CD14-positive monocyte (primary cell): ENCODE results near the gene SMIM20. TPM values are rescaled to one million over a fixed set of nuclear protein-coding genes. Genes with fewer than 3 reads are reported as not detected.
"Not testable (repeated sequence)": the region's sequence is repeated elsewhere in the genome, so short reads cannot be mapped to it uniquely, and the experiment has no call there.

Experiments used
- DNase-seq, 3 donors: peaks; one replicate each; pipeline ENCODE4 v3.0.0-alpha.2; 2011 to 2022
- H2AFZ ChIP-seq: 2 replicates; pipeline ENCODE4 v1.6.0; 2012; ENCODE audit warnings: mild to moderate bottlenecking, low read depth, low read length, inconsistent platforms; ENCODE audit not compliant: insufficient read depth, poor library complexity, severe bottlenecking
- H3K27ac ChIP-seq, 2 donors: 1 replicate in 1 of 2; 2 replicates in 1 of 2; pipeline ENCODE4 v1.5.1; 2012 to 2013; ENCODE audit warnings: low read length in 2 of 2, control low read depth in 1 of 2, inconsistent platforms in 1 of 2, low read depth in 1 of 2, mild to moderate bottlenecking in 1 of 2
- H3K27me3 ChIP-seq, 2 donors: one replicate each; pipeline versions ENCODE4 v1.6.0 to v1.6.1; 2011 to 2013; ENCODE audit warnings: low read length in 2 of 2; ENCODE audit not compliant: control insufficient read depth in 2 of 2, insufficient read depth in 2 of 2
- H3K36me3 ChIP-seq, 2 donors: replicated peaks in 1 of 2; 1 replicate in 1 of 2; 2 replicates in 1 of 2; pipeline versions ENCODE4 v1.5.1 to v1.6.1; 2012 to 2013; ENCODE audit warnings: low read length in 2 of 2, control low read depth in 1 of 2, inconsistent platforms in 1 of 2, mild to moderate bottlenecking in 1 of 2; ENCODE audit not compliant: insufficient read depth in 2 of 2, control insufficient read depth in 1 of 2
- H3K4me1 ChIP-seq, 2 donors: 1 replicate in 1 of 2; 2 replicates in 1 of 2; pipeline versions ENCODE4 v1.5.1 to v1.6.1; 2012 to 2013; ENCODE audit warnings: low read length in 2 of 2, control low read depth in 1 of 2, inconsistent platforms in 1 of 2, mild to moderate bottlenecking in 1 of 2, moderate library complexity in 1 of 2; ENCODE audit not compliant: insufficient read depth in 2 of 2, control insufficient read depth in 1 of 2
- H3K4me2 ChIP-seq: replicated peaks from 2 replicates; pipeline ENCODE3; 2012; ENCODE audit warnings: low read length, moderate library complexity, mild to moderate bottlenecking; ENCODE audit not compliant: poor library complexity, severe bottlenecking; ENCODE audit errors: extremely low read depth
- H3K4me3 ChIP-seq, 3 experiments: fragments of 200-600 bp in 1 of 3; sonication (generic) in 1 of 3; replicated peaks in 1 of 3; 1 replicate in 2 of 3; 2 replicates in 1 of 3; pipeline ENCODE4 v1.5.1; 2011 to 2013; ENCODE audit warnings: low read length in 3 of 3, mild to moderate bottlenecking in 3 of 3, control low read depth in 2 of 3, low read depth in 2 of 3, inconsistent platforms in 1 of 3, moderate library complexity in 1 of 3
- H3K79me2 ChIP-seq: 2 replicates; pipeline ENCODE4 v1.6.0; 2012; ENCODE audit warnings: mild to moderate bottlenecking, control low read depth, inconsistent platforms, low read length, moderate library complexity; ENCODE audit not compliant: insufficient read depth
- H3K9ac ChIP-seq: 2 replicates; pipeline ENCODE4 v1.6.0; 2017; ENCODE audit warnings: low read length, mild to moderate bottlenecking; ENCODE audit not compliant: insufficient read depth, poor library complexity, severe bottlenecking
- H3K9me3 ChIP-seq, 2 donors: replicated peaks in 1 of 2; 1 replicate in 1 of 2; 2 replicates in 1 of 2; pipeline versions ENCODE4 v1.5.1 to v1.6.1; 2012 to 2013; ENCODE audit warnings: low read length in 2 of 2, control low read depth in 1 of 2; ENCODE audit not compliant: control insufficient read depth in 1 of 2, insufficient read depth in 1 of 2
- H4K20me1 ChIP-seq: 2 replicates; pipeline ENCODE4 v1.6.0; 2012; ENCODE audit warnings: mild to moderate bottlenecking, low read length, control low read depth, moderate library complexity; ENCODE audit not compliant: insufficient read depth
- H3K27ac Mint-ChIP-seq, 7 donors: one replicate each; pipeline ENCODE4 v1.8.0; 2020; ENCODE audit warnings: mild to moderate bottlenecking in 7 of 7, mixed read lengths in 7 of 7, moderate library complexity in 6 of 7, inconsistent platforms in 2 of 7
- H3K27me3 Mint-ChIP-seq, 3 donors: one replicate each; pipeline ENCODE4 v1.8.0; 2021 to 2022; ENCODE audit warnings: low read depth in 3 of 3, mild to moderate bottlenecking in 3 of 3, mixed read lengths in 3 of 3, moderate library complexity in 3 of 3, inconsistent platforms in 1 of 3
- H3K36me3 Mint-ChIP-seq, 2 donors: one replicate each; pipeline ENCODE4 v1.8.0; 2020; ENCODE audit warnings: mixed read lengths in 2 of 2, inconsistent platforms in 1 of 2, mild to moderate bottlenecking in 1 of 2
- H3K4me1 Mint-ChIP-seq: one replicate; pipeline ENCODE4 v1.8.0; 2020; ENCODE audit warnings: mild to moderate bottlenecking, mixed read lengths
- H3K4me3 Mint-ChIP-seq, 2 donors: one replicate each; pipeline ENCODE4 v1.8.0; 2020; ENCODE audit warnings: mild to moderate bottlenecking in 2 of 2, mixed read lengths in 2 of 2, moderate library complexity in 1 of 2
- H3K9me3 Mint-ChIP-seq, 7 donors: one replicate each; pipeline ENCODE4 v1.8.0; 2020 to 2022; ENCODE audit warnings: mixed read lengths in 7 of 7, mild to moderate bottlenecking in 6 of 7, moderate library complexity in 6 of 7, inconsistent platforms in 2 of 7
- WGBS: methylation state at CpG from one replicate; pipeline ENCODE4 v1.1.5; 2013; ENCODE audit warnings: missing lambda C conversion rate; ENCODE audit not compliant: insufficient coverage; 5-methylcytosine and 5-hydroxymethylcytosine counted together
- intact Hi-C, 2 donors: fragments of 100-400 bp; cut with micrococcal nuclease; formaldehyde crosslinking; loops; one replicate each; pipeline versions ENCODE4 v1.15.0 to v1.15.1; 2023
- polyA plus RNA-seq, 3 donors: library from polyadenylated mRNA; depleted of rRNA in 1 of 3; unstranded in 2 of 3; stranded (reverse) in 1 of 3; fragments of 300-500 nt in 2 of 3; fragments of >200 nt in 1 of 3; fragmentation: Illumina TruSeq in 2 of 3; gene quantifications; 1 replicate in 2 of 3; 2 replicates in 1 of 3; pipeline ENCODE4 v1.2.3, GENCODE V29; 2012 to 2021
- TF ChIP-seq, protein P1 (sequence below): fragments of 200-600 bp; IDR thresholded peaks from one replicate; pipeline ENCODE4 v1.8.0; 2022; ENCODE audit warnings: antibody characterized with exemption, mild to moderate bottlenecking

The SMIM20 gene
- polyA plus RNA-seq, 3 donors, result 10.4 to 38.1 (median 33.7) TPM

DNA sequence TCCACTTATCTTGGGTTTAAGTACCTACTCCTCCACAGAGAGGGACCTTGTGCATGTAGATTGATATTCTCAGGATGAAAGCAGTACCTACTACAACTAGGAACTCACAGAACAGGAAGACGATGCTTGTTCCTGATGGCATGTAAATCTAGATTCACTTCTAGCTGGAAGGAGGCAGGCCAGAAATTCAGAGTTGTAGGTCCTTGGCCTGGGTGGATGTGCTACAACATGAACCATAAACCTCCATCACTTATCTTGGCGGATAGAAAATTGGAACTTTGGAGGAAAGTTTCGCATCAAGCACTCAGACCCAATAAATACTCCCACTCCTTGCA, 9.3 kb upstream of the SMIM20 start:
- Histone ChIP-seq H3K27ac (no peak overlapping the region), H3K9me3 (no peaks in the 10 kb centered on the region), H2AFZ (no peak overlapping the region), H4K20me1 (no peaks in the 10 kb centered on the region), H3K4me3 (no peak overlapping the region), H3K4me2 (no peak overlapping the region), H3K36me3 (no peaks in the 10 kb centered on the region), H3K79me2 (no peaks in the 10 kb centered on the region), H3K9ac (no peak overlapping the region), H3K4me1 (no peaks in the 10 kb centered on the region), H3K27me3 (no peaks in the 10 kb centered on the region)
- intact Hi-C loops, result loop anchor here in 1 of 2 donors (5.0 kb wide), 1 partner anchor 32 kb away; no protein-coding TSS in a partner anchor
- Mint-ChIP-seq H3K4me3 (no peak overlapping the region), H3K9me3 (peaks cover 0 to 12% (median 5%) of the 10 kb centered on the region in 7 donors), H3K36me3 (no peaks in the 10 kb centered on the region), H3K4me1 (peaks cover 10% of the 10 kb centered on the region), H3K27ac (peak overlapping the region in 1 of 7 donors; percentile 16), H3K27me3 (peaks cover 0 to 1% (median 1%) of the 10 kb centered on the region in 3 donors)
- TF ChIP-seq, protein P1, sequence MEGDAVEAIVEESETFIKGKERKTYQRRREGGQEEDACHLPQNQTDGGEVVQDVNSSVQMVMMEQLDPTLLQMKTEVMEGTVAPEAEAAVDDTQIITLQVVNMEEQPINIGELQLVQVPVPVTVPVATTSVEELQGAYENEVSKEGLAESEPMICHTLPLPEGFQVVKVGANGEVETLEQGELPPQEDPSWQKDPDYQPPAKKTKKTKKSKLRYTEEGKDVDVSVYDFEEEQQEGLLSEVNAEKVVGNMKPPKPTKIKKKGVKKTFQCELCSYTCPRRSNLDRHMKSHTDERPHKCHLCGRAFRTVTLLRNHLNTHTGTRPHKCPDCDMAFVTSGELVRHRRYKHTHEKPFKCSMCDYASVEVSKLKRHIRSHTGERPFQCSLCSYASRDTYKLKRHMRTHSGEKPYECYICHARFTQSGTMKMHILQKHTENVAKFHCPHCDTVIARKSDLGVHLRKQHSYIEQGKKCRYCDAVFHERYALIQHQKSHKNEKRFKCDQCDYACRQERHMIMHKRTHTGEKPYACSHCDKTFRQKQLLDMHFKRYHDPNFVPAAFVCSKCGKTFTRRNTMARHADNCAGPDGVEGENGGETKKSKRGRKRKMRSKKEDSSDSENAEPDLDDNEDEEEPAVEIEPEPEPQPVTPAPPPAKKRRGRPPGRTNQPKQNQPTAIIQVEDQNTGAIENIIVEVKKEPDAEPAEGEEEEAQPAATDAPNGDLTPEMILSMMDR, result no peak
- no peak for DNase-seq
- WGBS, result no CpG with 5 or more reads among the region's 3 CpGs

DNA sequence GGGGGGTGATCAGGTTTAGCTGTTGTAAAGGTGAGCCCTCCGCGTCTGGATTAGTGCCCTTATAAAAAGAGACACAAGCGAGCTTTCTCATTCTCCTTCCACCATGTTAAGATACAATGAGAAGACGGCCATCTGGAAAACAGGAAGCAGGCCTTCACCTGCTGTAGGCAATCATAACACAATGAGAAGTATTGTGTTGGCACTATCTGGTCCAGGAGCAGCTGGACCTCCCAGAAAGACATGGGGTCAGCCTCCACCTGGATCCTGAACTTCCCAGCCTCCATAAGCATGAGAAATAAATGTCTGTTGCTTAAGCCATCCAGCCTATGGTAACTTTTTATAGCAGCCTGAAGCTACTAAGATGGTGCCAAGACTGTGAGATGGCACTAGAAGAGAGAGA, 8.6 kb upstream of the SMIM20 start:
- Mint-ChIP-seq H3K27me3 (peaks cover 0 to 1% (median 1%) of the 10 kb centered on the region in 3 donors), H3K9me3 (peaks cover 0 to 12% (median 5%) of the 10 kb centered on the region in 7 donors), H3K4me1 (peaks cover 10% of the 10 kb centered on the region), H3K36me3 (no peaks in the 10 kb centered on the region), H3K4me3 (no peak overlapping the region), H3K27ac (peak overlapping the region in 1 of 7 donors; percentile 11)
- Histone ChIP-seq H3K4me2 (no peak overlapping the region), H3K9me3 (no peaks in the 10 kb centered on the region), H3K4me3 (no peak overlapping the region), H3K27ac (no peak overlapping the region), H3K4me1 (no peaks in the 10 kb centered on the region), H3K79me2 (no peaks in the 10 kb centered on the region), H3K9ac (no peak overlapping the region), H4K20me1 (no peaks in the 10 kb centered on the region), H3K36me3 (no peaks in the 10 kb centered on the region), H3K27me3 (no peaks in the 10 kb centered on the region), H2AFZ (no peak overlapping the region)
- TF ChIP-seq, protein P1, result no peak
- intact Hi-C loops, result loop anchor here in 1 of 2 donors (5.0 kb wide), 1 partner anchor 33 kb away; no protein-coding TSS in a partner anchor
- whole genome bisulfite sequencing, result 100% methylated on average over 1 of the region's 4 CpGs
- no peak for DNase-seq

DNA sequence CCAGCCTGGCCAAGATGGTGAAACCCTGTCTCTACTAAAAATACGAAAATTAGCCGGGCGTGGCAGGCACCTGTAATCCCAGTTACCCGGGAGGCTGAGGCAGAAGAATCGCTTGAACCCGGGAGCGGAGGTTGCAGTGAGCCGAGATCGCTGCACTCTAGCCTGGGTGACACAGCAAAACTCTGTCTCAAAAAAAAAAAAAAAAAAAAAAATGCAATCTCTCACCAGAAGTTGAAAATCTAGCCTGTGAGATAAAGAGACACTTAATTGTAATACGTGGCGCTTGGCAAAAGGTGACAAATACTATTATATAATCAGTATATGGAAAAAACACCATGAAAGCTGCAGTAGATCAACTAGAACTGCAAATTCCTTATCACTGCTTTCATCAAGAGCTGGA, 7.9 kb upstream of the SMIM20 start:
- no CpG with 5 or more reads among the region's 11 CpGs for WGBS
- H3K9me3 Mint-ChIP-seq, result peaks cover 0 to 12% (median 5%) of the 10 kb centered on the region in 7 donors
- not testable (repeated sequence) for H3K36me3 Mint-ChIP-seq, H3K79me2 ChIP-seq, H3K27me3 Mint-ChIP-seq, H3K4me3 Mint-ChIP-seq, H2AFZ ChIP-seq, H3K27ac ChIP-seq, H3K27me3 ChIP-seq, H3K4me1 ChIP-seq, H3K27ac Mint-ChIP-seq, H3K4me1 Mint-ChIP-seq, H3K36me3 ChIP-seq, H3K9ac ChIP-seq, H4K20me1 ChIP-seq, H3K4me2 ChIP-seq, H3K4me3 ChIP-seq, H3K9me3 ChIP-seq, DNase-seq
- intact Hi-C loops, result loop anchor here in 1 of 2 donors (5.0 kb wide), 1 partner anchor 34 kb away; no protein-coding TSS in a partner anchor
